OCI-LY3 (cell line): ENCODE data around the gene ADARB2.

Experiments used
- H2AFZ ChIP-seq: fragments of 200-600, 300-600 bp; shearing (Covaris generic); 2 replicates; pipeline ENCODE4 v1.6.0; 2014; ENCODE audit warnings: antibody characterized with exemption, low read depth, low read length
- H3K27ac ChIP-seq: fragments of 200-600, 300-600 bp; sonication (generic); 2 replicates; pipeline ENCODE4 v1.5.1; 2014; ENCODE audit warnings: mild to moderate bottlenecking, low read length, moderate library complexity, mixed read lengths
- H3K27me3 ChIP-seq: fragments of 200-600, 300-600 bp; sonication (generic); 2 replicates; pipeline ENCODE4 v1.6.1; 2014; ENCODE audit warnings: low read depth, low read length, mixed read lengths
- H3K36me3 ChIP-seq: fragments of 200-600, 300-600 bp; sonication (generic); replicated peaks from 2 replicates; pipeline ENCODE3; 2014; ENCODE audit warnings: low read depth, low read length, mixed read lengths
- H3K4me1 ChIP-seq: fragments of 300-600, 200-600 bp; sonication (generic); 2 replicates; pipeline ENCODE4 v1.6.1; 2014; ENCODE audit warnings: low read length, mixed read lengths
- H3K4me2 ChIP-seq: fragments of 200-600, 300-600 bp; sonication (generic); 2 replicates; pipeline ENCODE4 v1.6.1; 2014; ENCODE audit warnings: low read length, mixed read lengths
- H3K4me3 ChIP-seq: fragments of 300-600, 200-600 bp; sonication (generic); 2 replicates; pipeline ENCODE4 v1.5.1; 2014; ENCODE audit warnings: antibody characterized with exemption, mild to moderate bottlenecking, low read length, moderate library complexity
- H3K79me2 ChIP-seq: fragments of 300-600, 200-600 bp; shearing (Covaris generic); 2 replicates; pipeline ENCODE4 v1.6.1; 2014; ENCODE audit warnings: mild to moderate bottlenecking, low read length, mixed read lengths
- H3K9ac ChIP-seq: fragments of 300-600, 200-600 bp; shearing (Covaris generic); 2 replicates; pipeline ENCODE4 v1.6.0; 2014; ENCODE audit warnings: mild to moderate bottlenecking, low read length, moderate library complexity
- H3K9me3 ChIP-seq: fragments of 200-600, 300-600 bp; shearing (Covaris generic); 2 replicates; pipeline ENCODE4 v1.6.1; 2014; ENCODE audit warnings: low read length, mixed read lengths; ENCODE audit not compliant: insufficient read depth
- H4K20me1 ChIP-seq: fragments of 200-600, 300-600 bp; sonication (generic); 2 replicates; pipeline ENCODE4 v1.6.1; 2016; ENCODE audit warnings: low read length, mixed read lengths; ENCODE audit not compliant: insufficient read depth
- CTCF ChIP-seq: fragments of 200-600, 300-600 bp; sonication (generic); IDR thresholded peaks from 2 replicates; pipeline ENCODE4 v1.5.1; 2014; ENCODE audit warnings: antibody characterized with exemption, low read length, low read depth
- EZH2phosphoT487 ChIP-seq: fragments of 200-600 bp; shearing (Covaris generic); IDR thresholded peaks from 2 replicates; pipeline ENCODE4 v1.6.1; 2018; ENCODE audit warnings: antibody characterized with exemption, mixed run types, low read depth

The ADARB2 gene

GRCh38 chr10:1736972-1737221 is 428 bp downstream of the ADARB2 start:
- Histone ChIP-seq H2AFZ (no peak overlapping the region), H3K79me2 (no peaks in the 10 kb centered on the region), H3K27ac (no peak overlapping the region), H3K4me1 (no peaks in the 10 kb centered on the region), H4K20me1 (no peaks in the 10 kb centered on the region), H3K36me3 (no peaks in the 10 kb centered on the region), H3K9ac (no peak overlapping the region), H3K9me3 (no peaks in the 10 kb centered on the region), H3K4me3 (no peak overlapping the region), H3K4me2 (no peak overlapping the region), H3K27me3 (no peaks in the 10 kb centered on the region)
- TF ChIP-seq CTCF (no peak), EZH2phosphoT487 (no peak)

DNA sequence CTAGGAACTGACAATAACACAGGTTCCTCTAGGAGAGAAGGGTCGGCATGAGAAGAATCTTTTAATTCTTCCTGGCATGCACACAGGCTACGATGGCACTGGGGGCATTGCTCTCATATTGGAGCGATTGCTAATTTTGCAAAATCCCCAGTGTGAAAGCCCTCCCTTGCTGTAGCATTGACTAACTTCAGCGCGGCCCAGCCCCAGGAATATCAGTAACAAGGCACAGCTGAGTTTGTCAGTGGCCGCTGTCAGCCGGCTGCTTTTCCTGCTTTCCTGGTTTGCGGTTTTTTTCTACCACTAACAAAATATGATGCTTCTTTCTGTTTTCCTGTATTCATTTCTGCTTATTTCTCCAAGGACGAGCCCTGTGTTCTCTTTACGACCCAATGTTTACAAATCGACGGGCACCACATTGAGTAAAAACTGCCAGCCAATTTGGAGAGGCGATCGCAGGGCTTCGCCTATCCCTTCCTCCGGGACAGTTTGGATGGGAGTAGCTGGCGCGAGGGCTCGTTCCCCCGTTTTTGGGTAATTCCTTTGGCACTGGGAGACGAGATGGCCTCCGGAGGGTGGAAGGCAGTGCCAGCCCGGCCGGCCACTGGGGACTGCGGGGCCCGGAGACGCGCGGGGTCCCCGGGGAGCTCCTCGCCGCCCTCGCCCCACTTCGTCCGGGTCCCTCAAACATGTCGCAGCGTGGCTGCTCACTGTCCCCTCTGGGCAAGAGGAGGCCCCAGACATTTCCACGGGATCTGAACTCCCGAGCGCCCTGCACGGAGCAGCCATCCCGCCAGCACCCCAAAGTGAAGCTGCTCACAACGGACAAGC is 967 bp downstream of the ADARB2 start:
- H3K27ac ChIP-seq, result no peak overlapping the region
- H3K4me3 ChIP-seq, result no peak overlapping the region
- H3K9ac ChIP-seq, result no peak overlapping the region

DNA sequence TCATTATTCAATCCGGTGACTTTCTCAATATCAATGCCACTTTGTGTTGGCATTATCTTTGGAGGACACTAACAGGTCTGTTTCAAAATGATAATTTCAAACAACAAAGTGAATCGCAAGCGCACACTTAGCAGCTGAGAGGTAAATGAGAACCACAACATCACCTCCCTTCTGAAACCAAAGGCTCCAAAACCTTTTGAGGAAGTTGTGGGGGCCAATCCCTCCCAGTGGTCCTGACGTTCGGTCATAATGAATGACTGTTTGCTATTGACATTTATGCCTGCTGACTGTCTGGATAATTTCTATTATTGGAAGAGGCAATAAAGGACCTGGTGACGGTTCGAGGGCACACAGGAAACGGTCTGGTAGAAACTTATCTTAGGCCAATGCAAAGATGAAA is 1.8 kb downstream of the ADARB2 start:
- Histone ChIP-seq H3K9me3 (no peaks in the 10 kb centered on the region), H4K20me1 (no peaks in the 10 kb centered on the region), H3K27ac (no peak overlapping the region), H3K27me3 (no peaks in the 10 kb centered on the region), H3K4me1 (no peaks in the 10 kb centered on the region), H2AFZ (no peak overlapping the region), H3K36me3 (no peaks in the 10 kb centered on the region), H3K4me2 (no peak overlapping the region), H3K79me2 (no peaks in the 10 kb centered on the region), H3K9ac (no peak overlapping the region), H3K4me3 (no peak overlapping the region)
- TF ChIP-seq CTCF, result no peak
- no peak for TF ChIP-seq EZH2phosphoT487

More for the DNA sequence above, 967 bp downstream of the ADARB2 start:
- no peaks in the 10 kb centered on the region for H3K27me3 ChIP-seq
- no peaks in the 10 kb centered on the region for H3K4me1 ChIP-seq
- no peaks in the 10 kb centered on the region for H4K20me1 ChIP-seq
- TF ChIP-seq CTCF (no peak), EZH2phosphoT487 (no peak)
- H3K9me3 ChIP-seq, result no peaks in the 10 kb centered on the region
- no peaks in the 10 kb centered on the region for H3K36me3 ChIP-seq
- no peak overlapping the region for H3K4me2 ChIP-seq
- H3K79me2 ChIP-seq, result no peaks in the 10 kb centered on the region
- H2AFZ ChIP-seq, result no peak overlapping the region

DNA sequence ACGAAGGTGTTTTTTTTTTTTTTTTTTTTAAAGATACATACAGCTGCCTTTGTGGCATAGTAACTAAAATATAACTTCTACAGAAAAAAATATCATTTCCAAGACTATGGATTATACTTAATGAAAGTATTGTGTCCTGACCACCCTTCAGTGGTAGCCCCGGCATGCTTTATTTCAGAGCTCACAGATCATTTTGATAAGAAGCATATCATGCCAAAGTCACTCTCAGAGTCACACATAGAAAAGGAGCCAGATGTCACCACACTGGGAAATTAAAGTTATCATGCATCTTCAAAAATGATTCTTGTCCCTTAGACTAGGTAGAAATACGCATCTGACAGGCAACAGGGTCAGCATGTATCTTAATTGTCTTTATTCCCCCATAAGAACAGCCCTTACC is 3.0 kb downstream of the ADARB2 start:
- no peaks in the 10 kb centered on the region for H3K27me3 ChIP-seq
- TF ChIP-seq EZH2phosphoT487, result no peak
- TF ChIP-seq CTCF, result no peak
- no peaks in the 10 kb centered on the region for H3K36me3 ChIP-seq
- H3K4me3 ChIP-seq, result no peak overlapping the region
- H3K4me1 ChIP-seq, result no peaks in the 10 kb centered on the region
- H2AFZ ChIP-seq, result no peak overlapping the region
- no peak overlapping the region for H3K9ac ChIP-seq
- no peaks in the 10 kb centered on the region for H4K20me1 ChIP-seq
- H3K4me2 ChIP-seq, result no peak overlapping the region
- no peak overlapping the region for H3K27ac ChIP-seq
- H3K79me2 ChIP-seq, result no peaks in the 10 kb centered on the region
- H3K9me3 ChIP-seq, result no peaks in the 10 kb centered on the region
